ENCODE results near the gene KCTD15. TPM values are rescaled to one million over a fixed set of nuclear protein-coding genes. Genes with fewer than 3 reads are reported as not detected.

KCTD15 gene
- total RNA-seq, 2 donors from 2014 or later, result 57.5 to 72.2 TPM

GRCh38 chr19:33840783-33841182 lies 44.1 kb downstream of the KCTD15 start:
- H3K9me3 ChIP-seq, result no peaks in the 10 kb centered on the region
- H3K27me3 ChIP-seq (replicated peaks; ENCODE audit: insufficient read depth), result no peaks in the 10 kb centered on the region
- ATAC-seq (ENCODE audit: insufficient number of reproducible peaks, low FRiP score, low read depth), result no peak
- H3K36me3 ChIP-seq, result no peaks in the 10 kb centered on the region
- DNase-seq (ENCODE audit: low spot score), result no peak
- no peak for TF ChIP-seq CTCF (IDR thresholded peaks at IDR 0.05)
- no peak overlapping the region for H3K4me3 ChIP-seq
- no peak overlapping the region for H3K27ac ChIP-seq
- H3K4me1 ChIP-seq (ENCODE audit: control insufficient read depth in 1 of 2, low read depth in 2 of 2), result no peaks in the 10 kb centered on the region

- no peaks in the 10 kb centered on the region for H3K27me3 ChIP-seq (replicated peaks; ENCODE audit: insufficient read depth)
- H3K36me3 ChIP-seq, result no peaks in the 10 kb centered on the region
- no peak overlapping the region for H3K27ac ChIP-seq
- DNase-seq (ENCODE audit: low spot score) (no peak), ATAC-seq (ENCODE audit: insufficient number of reproducible peaks, low FRiP score, low read depth) (no peak)
- H3K4me3 ChIP-seq, result no peak overlapping the region
- no peak for TF ChIP-seq CTCF (IDR thresholded peaks at IDR 0.05)
- no peaks in the 10 kb centered on the region for H3K9me3 ChIP-seq
- no peaks in the 10 kb centered on the region for H3K4me1 ChIP-seq (ENCODE audit: control insufficient read depth in 1 of 2, low read depth in 2 of 2)
These were observed 45.0 kb downstream of the KCTD15 start for GRCh38 chr19:33841685-33842084.

GRCh38 chr19:33844478-33844877 lies 47.8 kb downstream of the KCTD15 start:
- Histone ChIP-seq H3K27ac (no peak overlapping the region), H3K4me1 (ENCODE audit: control insufficient read depth in 1 of 2, low read depth in 2 of 2) (no peaks in the 10 kb centered on the region), H3K9me3 (no peaks in the 10 kb centered on the region), H3K27me3 (replicated peaks; ENCODE audit: insufficient read depth) (no peaks in the 10 kb centered on the region), H3K36me3 (no peaks in the 10 kb centered on the region), H3K4me3 (no peak overlapping the region)
- TF ChIP-seq CTCF (IDR thresholded peaks at IDR 0.05), result no peak
- DNase-seq (ENCODE audit: low spot score) (no peak), ATAC-seq (ENCODE audit: insufficient number of reproducible peaks, low FRiP score, low read depth) (no peak)

GRCh38 chr19:33845498-33845897 lies 48.8 kb downstream of the KCTD15 start:
- no peak for DNase-seq (ENCODE audit: low spot score)
- H3K27me3 ChIP-seq (replicated peaks; ENCODE audit: insufficient read depth), result no peaks in the 10 kb centered on the region
- H3K9me3 ChIP-seq, result no peaks in the 10 kb centered on the region
- no peaks in the 10 kb centered on the region for H3K4me1 ChIP-seq (ENCODE audit: control insufficient read depth in 1 of 2, low read depth in 2 of 2)
- no peak overlapping the region for H3K4me3 ChIP-seq
- no peak overlapping the region for H3K27ac ChIP-seq
- TF ChIP-seq CTCF (IDR thresholded peaks at IDR 0.05), result no peak
- H3K36me3 ChIP-seq, result no peaks in the 10 kb centered on the region
- ATAC-seq (ENCODE audit: insufficient number of reproducible peaks, low FRiP score, low read depth), result no peak

GRCh38 chr19:33849551-33850147 lies 53.0 kb downstream of the KCTD15 start:
- no peaks in the 10 kb centered on the region for H3K27me3 ChIP-seq (replicated peaks; ENCODE audit: insufficient read depth)
- no peak overlapping the region for H3K4me3 ChIP-seq
- H3K27ac ChIP-seq, result no peak overlapping the region
- H3K36me3 ChIP-seq, result no peaks in the 10 kb centered on the region
- no peaks in the 10 kb centered on the region for H3K9me3 ChIP-seq
- H3K4me1 ChIP-seq (ENCODE audit: control insufficient read depth in 1 of 2, low read depth in 2 of 2), result no peaks in the 10 kb centered on the region
- DNase-seq (ENCODE audit: low spot score), result no peak
- no peak for TF ChIP-seq CTCF (IDR thresholded peaks at IDR 0.05)
- no peak for ATAC-seq (ENCODE audit: insufficient number of reproducible peaks, low FRiP score, low read depth)

Data from thoracic aorta (tissue), 2 donors.